Common myeloid progenitor, CD34-positive (primary cell): ENCODE measurements around the gene MED25.
"Not testable (repeated sequence)": the region's sequence is repeated elsewhere in the genome, so short reads cannot be mapped to it uniquely, and the experiment has no call there.

ENCODE experiments used
- CTCF ChIA-PET: fragments of 350-600 bp; sonication (Branson Sonifier 250); formaldehyde crosslinking; loops from one replicate; lab custom pipeline; 2021; ENCODE audit warnings: antibody characterized with exemption; lab: Charles Lee
- POLR2A ChIA-PET: fragments of 350-600 bp; sonication (Branson Sonifier 250); formaldehyde crosslinking; loops from one replicate; lab custom pipeline; 2021; ENCODE audit warnings: antibody characterized with exemption; lab: Charles Lee
- DNase-seq, 3 donors: peaks; one replicate each; pipeline versions ENCODE4 v3.0.0 to v3.0.0-alpha.2; 2013
- H3K27ac ChIP-seq, 2 experiments: 1 replicate in 1 of 2; 2 replicates in 1 of 2; pipeline ENCODE4 v1.7.0; 2013; ENCODE audit warnings: inconsistent platforms in 2 of 2, low read length in 2 of 2, mild to moderate bottlenecking in 2 of 2, low read depth in 1 of 2, moderate library complexity in 1 of 2; ENCODE audit not compliant: severe bottlenecking in 2 of 2, insufficient read depth in 1 of 2, poor library complexity in 1 of 2
- H3K27me3 ChIP-seq, 5 experiments: replicated peaks in 2 of 5; 1 replicate in 3 of 5; 2 replicates in 2 of 5; pipeline versions ENCODE4 v1.6.1 to v1.7.0; 2013; ENCODE audit warnings: low read length in 4 of 5, mild to moderate bottlenecking in 2 of 5, moderate library complexity in 2 of 5, inconsistent platforms in 1 of 5; ENCODE audit not compliant: insufficient read depth in 5 of 5, control insufficient read depth in 4 of 5
- H3K36me3 ChIP-seq, 4 experiments: 1 replicate in 2 of 4; 2 replicates in 2 of 4; pipeline versions ENCODE4 v1.6.1 to v1.7.0; 2013; ENCODE audit warnings: low read length in 3 of 4, control low read depth in 1 of 4, mild to moderate bottlenecking in 1 of 4; ENCODE audit not compliant: control insufficient read depth in 4 of 4, insufficient read depth in 4 of 4
- H3K4me1 ChIP-seq, 4 experiments: 1 replicate in 3 of 4; 2 replicates in 1 of 4; pipeline versions ENCODE4 v1.6.1 to v1.7.1; 2013; ENCODE audit warnings: low read length in 3 of 4, mild to moderate bottlenecking in 3 of 4, control low read depth in 1 of 4, inconsistent platforms in 1 of 4, moderate library complexity in 1 of 4; ENCODE audit not compliant: control insufficient read depth in 4 of 4, insufficient read depth in 4 of 4; ENCODE audit errors: control extremely low read depth in 1 of 4
- H3K4me3 ChIP-seq, 7 experiments: 1 replicate in 4 of 7; 2 replicates in 3 of 7; pipeline versions ENCODE4 v1.5.1 to v1.7.0; 2013; ENCODE audit warnings: mild to moderate bottlenecking in 7 of 7, low read length in 6 of 7, moderate library complexity in 6 of 7, inconsistent platforms in 2 of 7, low read depth in 2 of 7, control low read depth in 1 of 7; ENCODE audit not compliant: insufficient read depth in 4 of 7, control insufficient read depth in 1 of 7; ENCODE audit errors: extremely low read depth in 1 of 7
- H3K9me3 ChIP-seq, 5 experiments: 1 replicate in 4 of 5; 2 replicates in 1 of 5; pipeline versions ENCODE4 v1.6.1 to v1.7.1; 2013; ENCODE audit warnings: low read length in 4 of 5, mild to moderate bottlenecking in 2 of 5, inconsistent platforms in 1 of 5, low read depth in 1 of 5, moderate library complexity in 1 of 5; ENCODE audit not compliant: control insufficient read depth in 4 of 5, insufficient read depth in 2 of 5; ENCODE audit errors: control extremely low read depth in 1 of 5
- WGBS: methylation state at CpG from one replicate; pipeline ENCODE4 v1.1.5; 2013; ENCODE audit not compliant: insufficient coverage; 5-methylcytosine and 5-hydroxymethylcytosine counted together

MED25 gene

GRCh38 chr19:49814010-49814409, 4.1 kb upstream of the MED25 start:
- H3K4me1 ChIP-seq = peaks cover 6 to 41% (median 24%) of the 10 kb centered on the region in 4 experiments
- peak overlapping the region; percentile 99 for H3K27ac ChIP-seq
- POLR2A ChIA-PET = interaction anchor here (0.7 to 1.6 kb wide), 3 partner anchors 36 to 729 kb away, joined by 3 to 9 read pairs (median 3); partner anchors contain the start of gene PTOV1
- peak overlapping the region in 4 of 7 experiments; percentile 86 to 94 (median 89) for H3K4me3 ChIP-seq
- no peak for DNase-seq
- no peaks in the 10 kb centered on the region for H3K36me3 ChIP-seq
- WGBS = 100% methylated on average over 1 of the region's 1 CpG
- no peaks in the 10 kb centered on the region for H3K27me3 ChIP-seq
- CTCF ChIA-PET = interaction anchor here (0.9 kb wide), 1 partner anchor 37 kb away, joined by 3 read pairs; the partner anchor contains the start of gene PTOV1
- no peaks in the 10 kb centered on the region for H3K9me3 ChIP-seq

- ChIA-PET CTCF (no interaction called here), POLR2A (no interaction called here)
- 97% methylated on average over 6 of the region's 14 CpGs for WGBS
Observed at GRCh38 chr19:49816590-49816989, 1.5 kb upstream of the MED25 start.

GRCh38 chr19:49818649-49819370, 721 bp downstream of the MED25 start:
- ChIA-PET CTCF (interaction anchor here (1.0 to 1.4 kb wide), 2 partner anchors 26 to 38 kb away, joined by 3 to 4 read pairs; no protein-coding TSS in a partner anchor), POLR2A (interaction anchor here (1.0 to 1.3 kb wide), 2 partner anchors 12 to 46 kb away, joined by 3 to 4 read pairs; no protein-coding TSS in a partner anchor)
- Histone ChIP-seq H3K4me1 (peaks cover 3 to 25% (median 16%) of the 10 kb centered on the region in 4 experiments), H3K9me3 (no peaks in the 10 kb centered on the region), H3K27ac (peak overlapping the region; percentile 97 to 99), H3K36me3 (peaks cover 8 to 28% (median 16%) of the 10 kb centered on the region in 4 experiments), H3K27me3 (no peaks in the 10 kb centered on the region), H3K4me3 (peak overlapping the region; percentile 77 to 99 (median 92))
- 64% methylated on average over 11 of the region's 16 CpGs for WGBS
- no peak for DNase-seq

More at GRCh38 chr19:49816590-49816989, 1.5 kb upstream of the MED25 start:
- H3K4me3 ChIP-seq = peak overlapping the region in 2 of 7 experiments; percentile 77 to 99
- H3K27me3 ChIP-seq = no peaks in the 10 kb centered on the region
- H3K9me3 ChIP-seq = no peaks in the 10 kb centered on the region
- DNase-seq = no peak
- peak overlapping the region; percentile 97 to 99 for H3K27ac ChIP-seq
- peaks cover 0 to 14% (median 6%) of the 10 kb centered on the region in 4 experiments for H3K36me3 ChIP-seq
- H3K4me1 ChIP-seq = peaks cover 3 to 36% (median 25%) of the 10 kb centered on the region in 4 experiments

GRCh38 chr19:49819452-49820115, 1.5 kb downstream of the MED25 start:
- H3K9me3 ChIP-seq, H3K27me3 ChIP-seq, POLR2A ChIA-PET, DNase-seq: not testable (repeated sequence)
- peaks cover 8 to 33% (median 19%) of the 10 kb centered on the region in 4 experiments for H3K36me3 ChIP-seq
- 98% methylated on average over 6 of the region's 7 CpGs for WGBS
- H3K27ac ChIP-seq = peak overlapping the region; percentile 25 to 99
- H3K4me3 ChIP-seq = peak overlapping the region in 4 of 7 experiments; percentile 77 to 93 (median 92)
- peaks cover 0 to 19% (median 13%) of the 10 kb centered on the region in 4 experiments for H3K4me1 ChIP-seq
- CTCF ChIA-PET = interaction anchor here (1.0 to 1.4 kb wide), 2 partner anchors 25 to 46 kb away, joined by 3 to 4 read pairs; no protein-coding TSS in a partner anchor

- Histone ChIP-seq H3K27ac (peak overlapping the region; percentile 25 to 99), H3K27me3 (no peaks in the 10 kb centered on the region), H3K36me3 (peaks cover 8 to 33% (median 19%) of the 10 kb centered on the region in 4 experiments), H3K4me1 (peaks cover 0 to 19% (median 13%) of the 10 kb centered on the region in 4 experiments), H3K4me3 (no peak overlapping the region), H3K9me3 (no peaks in the 10 kb centered on the region)
- DNase-seq = peak; percentile 34 to 60 (median 35)
- POLR2A ChIA-PET = no interaction called here
- WGBS = 100% methylated on average over 8 of the region's 10 CpGs
- CTCF ChIA-PET = interaction anchor here (1.0 kb wide), 1 partner anchor 45 kb away, joined by 3 read pairs; no protein-coding TSS in a partner anchor
Observed at GRCh38 chr19:49820125-49820524, 2.0 kb downstream of the MED25 start.

GRCh38 chr19:49823472-49823871, 5.4 kb downstream of the MED25 start:
- 86% methylated on average over 11 of the region's 12 CpGs for WGBS
- Histone ChIP-seq H3K27me3 (no peaks in the 10 kb centered on the region), H3K36me3 (peaks cover 8 to 54% (median 34%) of the 10 kb centered on the region in 4 experiments), H3K9me3 (no peaks in the 10 kb centered on the region), H3K4me1 (peaks cover 0 to 12% (median 10%) of the 10 kb centered on the region in 4 experiments), H3K4me3 (no peak overlapping the region), H3K27ac (no peak overlapping the region)
- no peak for DNase-seq
- POLR2A ChIA-PET = no interaction called here
- CTCF ChIA-PET = no interaction called here
